HEK293 (cell line): ENCODE results near the gene GP1BB.

Source experiments
- AEBP2 ChIP-seq: fragments of 450-650 bp; formaldehyde crosslinking; IDR thresholded peaks from 2 replicates; pipeline ENCODE4 v1.5.1; 2016; ENCODE audit warnings: missing biosample characterization, missing genetic modification characterization, borderline replicate concordance
- BCL11A ChIP-seq: fragments of 450-650 bp; formaldehyde crosslinking; IDR thresholded peaks from 2 replicates; pipeline ENCODE4 v1.5.1; 2016; ENCODE audit warnings: low read depth, missing biosample characterization, missing genetic modification characterization
- BCL11B ChIP-seq: fragments of 450-650 bp; formaldehyde crosslinking; IDR thresholded peaks from 2 replicates; pipeline ENCODE4 v1.5.1; 2016; ENCODE audit warnings: low read depth, missing biosample characterization, missing genetic modification characterization
- EGR2 ChIP-seq: fragments of 450-650 bp; formaldehyde crosslinking; IDR thresholded peaks from 2 replicates; pipeline ENCODE4 v1.5.1; 2016; ENCODE audit warnings: low read depth, missing biosample characterization, missing genetic modification characterization
- GLI4 ChIP-seq: fragments of 450-650 bp; formaldehyde crosslinking; IDR thresholded peaks from 2 replicates; pipeline ENCODE4 v1.5.1; 2016; ENCODE audit warnings: missing biosample characterization, missing genetic modification characterization
- GLIS1 ChIP-seq: fragments of 450-650 bp; formaldehyde crosslinking; IDR thresholded peaks from 2 replicates; pipeline ENCODE4 v1.5.1; 2016; ENCODE audit warnings: missing biosample characterization, missing genetic modification characterization
- HOXC10 ChIP-seq: sonication (generic); formaldehyde crosslinking; IDR thresholded peaks from 2 replicates; pipeline ENCODE4 v1.8.1; 2023; ENCODE audit warnings: mild to moderate bottlenecking, missing genetic modification reagents
- INSM2 ChIP-seq: fragments of 450-650 bp; formaldehyde crosslinking; IDR thresholded peaks from 2 replicates; pipeline ENCODE4 v1.5.1; 2016; ENCODE audit warnings: missing biosample characterization, missing genetic modification characterization
- KLF1 ChIP-seq: fragments of 450-650 bp; formaldehyde crosslinking; IDR thresholded peaks from 2 replicates; pipeline ENCODE4 v1.5.1; 2016; ENCODE audit warnings: missing biosample characterization, missing genetic modification characterization
- OVOL3 ChIP-seq: fragments of 450-650 bp; formaldehyde crosslinking; IDR thresholded peaks from 2 replicates; pipeline ENCODE4 v1.5.1; 2016; ENCODE audit warnings: missing biosample characterization, missing genetic modification characterization
- ZBTB10 ChIP-seq: fragments of 450-650 bp; formaldehyde crosslinking; IDR thresholded peaks from 2 replicates; pipeline ENCODE4 v1.5.1; 2016; ENCODE audit warnings: missing biosample characterization, missing genetic modification characterization
- ZEB2 ChIP-seq: fragments of 450-650 bp; formaldehyde crosslinking; IDR thresholded peaks from 2 replicates; pipeline ENCODE4 v1.5.1; 2016; ENCODE audit warnings: missing biosample characterization, missing genetic modification characterization
- ZNF10 ChIP-seq: fragments of 450-650 bp; formaldehyde crosslinking; IDR thresholded peaks from 2 replicates; pipeline ENCODE4 v1.5.1; 2017; ENCODE audit warnings: missing biosample characterization, missing genetic modification characterization
- ZNF114 ChIP-seq: fragments of 450-650 bp; formaldehyde crosslinking; IDR thresholded peaks from 2 replicates; pipeline ENCODE4 v1.5.0; 2017; ENCODE audit warnings: missing biosample characterization, missing genetic modification characterization
- ZNF133 ChIP-seq: fragments of 450-650 bp; formaldehyde crosslinking; IDR thresholded peaks from 2 replicates; pipeline ENCODE4 v1.5.1; 2016; ENCODE audit warnings: missing biosample characterization, missing genetic modification characterization
- ZNF16 ChIP-seq: fragments of 450-650 bp; formaldehyde crosslinking; IDR thresholded peaks from 2 replicates; pipeline ENCODE4 v1.5.1; 2016; ENCODE audit warnings: low read depth, missing biosample characterization, missing genetic modification characterization
- ZNF214 ChIP-seq: fragments of 450-650 bp; formaldehyde crosslinking; IDR thresholded peaks from 2 replicates; pipeline ENCODE4 v1.5.1; 2017; ENCODE audit warnings: missing biosample characterization, mild to moderate bottlenecking, missing genetic modification characterization, borderline replicate concordance
- ZNF221 ChIP-seq: fragments of 450-650 bp; formaldehyde crosslinking; IDR thresholded peaks from 2 replicates; pipeline ENCODE4 v1.5.1; 2017; ENCODE audit warnings: missing biosample characterization, missing genetic modification characterization, borderline replicate concordance
- ZNF26 ChIP-seq: fragments of 450-650 bp; formaldehyde crosslinking; IDR thresholded peaks from 2 replicates; pipeline ENCODE4 v1.5.1; 2016; ENCODE audit warnings: missing biosample characterization, missing genetic modification characterization
- ZNF335 ChIP-seq: fragments of 450-650 bp; formaldehyde crosslinking; conservative IDR thresholded peaks from 2 replicates; pipeline ENCODE4 v1.5.1; 2016; ENCODE audit warnings: missing biosample characterization, missing genetic modification characterization
- ZNF394 ChIP-seq: fragments of 450-650 bp; formaldehyde crosslinking; IDR thresholded peaks from 2 replicates; pipeline ENCODE4 v1.5.1; 2016; ENCODE audit warnings: missing biosample characterization, missing genetic modification characterization, mild to moderate bottlenecking, moderate library complexity, borderline replicate concordance
- ZNF473 ChIP-seq: fragments of 450-650 bp; formaldehyde crosslinking; IDR thresholded peaks from 2 replicates; pipeline ENCODE4 v1.5.1; 2017; ENCODE audit warnings: missing biosample characterization, missing genetic modification characterization
- ZNF518A ChIP-seq: fragments of 450-650 bp; formaldehyde crosslinking; conservative IDR thresholded peaks from 2 replicates; pipeline ENCODE4 v1.5.1; 2016; ENCODE audit warnings: low read depth, missing biosample characterization, missing genetic modification characterization
- ZNF558 ChIP-seq: fragments of 450-650 bp; formaldehyde crosslinking; IDR thresholded peaks from 2 replicates; pipeline ENCODE4 v1.5.1; 2016; ENCODE audit warnings: missing biosample characterization, missing genetic modification characterization
- ZNF560 ChIP-seq: fragments of 450-650 bp; formaldehyde crosslinking; IDR thresholded peaks from 2 replicates; pipeline ENCODE4 v1.5.1; 2017; ENCODE audit warnings: missing biosample characterization, missing genetic modification characterization, borderline replicate concordance
- ZNF623 ChIP-seq: fragments of 450-650 bp; formaldehyde crosslinking; IDR thresholded peaks from 2 replicates; pipeline ENCODE4 v1.5.1; 2016; ENCODE audit warnings: missing biosample characterization, missing genetic modification characterization
- ZSCAN23 ChIP-seq: fragments of 450-650 bp; formaldehyde crosslinking; IDR thresholded peaks from 2 replicates; pipeline ENCODE4 v1.5.1; 2016; ENCODE audit warnings: missing biosample characterization, missing genetic modification characterization

GP1BB gene

GRCh38 chr22:19717691-19718455, 5.5 kb upstream of the GP1BB start (continued):
- TF ChIP-seq ZEB2 (tag by site-specific recombination) (0 out of 2 replicates have a peak, but pooled peaks have one; percentile 36), ZNF473 (tag by site-specific recombination) (no peak), ZNF560 (tag by site-specific recombination) (no peak), INSM2 (tag by site-specific recombination) (no peak), ZNF394 (tag by site-specific recombination) (no peak), GLIS1 (tag by site-specific recombination) (no peak), KLF1 (tag by site-specific recombination) (peak; percentile 69), ZNF623 (tag by site-specific recombination) (no peak), ZSCAN23 (tag by site-specific recombination) (no peak), ZNF518A (tag by site-specific recombination) (no peak), ZBTB10 (tag by site-specific recombination) (peak; percentile 72; the same call in 1 of the 2 replicates), EGR2 (tag by site-specific recombination) (no peak), ZNF114 (tag by site-specific recombination) (no peak), ZNF221 (tag by site-specific recombination) (no peak), ZNF558 (tag by site-specific recombination) (no peak), ZNF26 (tag by site-specific recombination) (no peak), ZNF133 (tag by site-specific recombination) (no peak), ZNF16 (tag by site-specific recombination) (no peak), HOXC10 (CRISPR knock-in tag) (no peak), GLI4 (no peak), AEBP2 (tag by site-specific recombination) (no peak), OVOL3 (tag by site-specific recombination) (no peak), ZNF214 (tag by site-specific recombination) (no peak), BCL11A (peak; percentile 26; the same call in 1 of the 2 replicates), ZNF10 (tag by site-specific recombination) (no peak), BCL11B (tag by site-specific recombination) (no peak), ZNF335 (tag by site-specific recombination) (peak; percentile 40)
